GM19043 (cell line): ENCODE measurements around the gene ZNF521.

Source experiments
- ATAC-seq: cut with Tn5 transposase; IDR thresholded peaks from one replicate; pipeline ENCODE4 v1.9.1; 2021; ENCODE audit warnings: low read depth; ENCODE audit not compliant: unreplicated experiment

The ZNF521 gene

DNA sequence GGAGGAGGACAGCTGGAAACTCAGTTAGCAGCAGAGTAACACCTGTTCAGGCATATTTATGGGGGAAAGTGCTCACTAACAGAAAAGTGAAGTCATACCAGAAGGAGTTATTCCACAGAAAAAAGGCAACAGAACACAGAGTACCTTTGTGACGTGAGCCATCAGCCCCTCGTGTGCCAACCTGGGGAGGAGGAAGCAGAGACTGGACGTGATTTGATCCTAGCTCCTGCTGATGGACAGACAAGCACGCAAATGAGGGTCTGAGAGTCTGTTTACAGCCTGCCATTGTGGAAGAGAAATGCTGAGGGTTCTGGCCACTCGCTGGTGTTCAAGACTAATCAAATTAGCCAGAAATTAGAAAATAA is 120.7 kb downstream of the ZNF521 start:
- no peak for ATAC-seq

- peak; percentile 65 for ATAC-seq
These were observed 121.2 kb downstream of the ZNF521 start for GRCh38 chr18:25230658-25231326.

DNA sequence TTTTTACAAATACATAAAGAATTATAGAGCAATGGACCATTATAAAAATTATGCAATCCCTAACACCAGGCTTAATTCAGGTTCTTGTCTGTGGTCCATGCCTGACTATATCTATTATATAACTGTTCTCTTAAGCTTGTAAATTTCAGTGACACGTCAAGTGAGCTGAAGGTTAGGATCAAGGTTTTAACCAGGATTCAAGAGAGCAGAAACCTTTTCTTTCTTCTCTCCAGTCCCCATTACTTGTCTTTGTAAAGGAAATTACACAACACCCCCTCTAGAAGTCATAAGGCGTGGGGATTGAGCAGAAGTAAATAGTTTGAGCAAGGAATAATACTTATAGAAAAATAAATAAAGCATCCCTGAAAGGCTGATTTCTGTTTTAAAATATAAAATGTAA is 122.0 kb downstream of the ZNF521 start:
- no peak for ATAC-seq

DNA sequence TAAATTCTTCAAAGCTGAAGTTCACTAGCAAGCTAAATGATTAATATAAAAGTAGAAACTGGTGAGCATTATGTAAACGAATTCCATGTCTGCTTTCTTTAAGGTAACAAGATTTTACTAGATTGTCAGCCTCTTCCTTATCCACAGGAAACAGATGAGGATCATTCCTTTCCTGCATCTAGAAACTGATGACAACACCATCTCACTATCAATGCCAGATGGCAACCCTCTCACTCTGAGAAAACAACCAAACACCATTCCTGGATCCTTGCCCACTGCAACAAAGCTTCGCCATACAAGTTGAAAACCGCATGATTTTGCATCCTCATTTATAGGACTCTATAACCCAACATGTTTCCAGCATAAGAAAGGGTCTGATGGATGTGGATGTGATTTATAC is 122.9 kb downstream of the ZNF521 start:
- ATAC-seq: no peak

DNA sequence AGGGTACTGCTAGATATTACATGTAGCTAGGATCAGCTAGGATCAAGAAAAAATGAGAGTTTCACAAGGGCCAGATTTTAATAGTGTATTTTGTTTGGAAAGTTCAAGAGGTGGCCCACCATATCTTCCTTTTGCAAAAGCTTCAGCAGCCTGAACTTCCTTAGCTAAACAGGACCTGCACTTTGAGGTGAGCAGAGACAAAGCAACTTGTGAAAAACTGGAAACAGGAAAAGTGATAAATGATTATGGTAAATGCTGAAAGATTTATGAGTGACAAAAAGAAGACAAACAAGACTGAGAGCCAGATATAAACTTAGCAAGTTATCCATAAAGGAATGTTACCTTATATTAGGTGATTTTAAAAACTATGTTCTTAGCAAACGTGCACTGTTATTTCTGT is 123.6 kb downstream of the ZNF521 start:
- ATAC-seq: no peak

DNA sequence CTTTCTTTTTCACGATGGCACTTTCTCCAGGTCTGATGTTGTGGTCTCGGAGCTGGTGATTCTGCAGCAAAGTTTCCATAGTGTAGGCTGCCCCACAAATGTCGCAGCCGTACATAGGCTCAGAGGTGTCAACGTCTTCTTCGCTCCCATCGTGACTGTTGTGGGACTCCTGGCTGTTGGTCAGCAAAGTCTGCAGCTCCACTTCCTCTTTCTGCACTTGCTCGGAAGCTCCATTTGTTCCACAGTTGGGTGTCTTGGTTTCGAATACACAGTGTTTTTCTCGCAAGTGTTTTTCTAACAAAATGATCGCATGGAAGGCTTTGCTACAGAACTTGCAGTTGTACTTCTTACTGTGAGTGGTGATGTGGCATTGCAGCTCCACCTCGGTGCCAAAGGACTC is 126.8 kb downstream of the ZNF521 start:
- peak; percentile 49 for ATAC-seq

- no peak for ATAC-seq
These were observed 127.8 kb downstream of the ZNF521 start for GRCh38 chr18:25223899-25224886.

GRCh38 chr18:25223211-25223610 is 128.8 kb downstream of the ZNF521 start:
- ATAC-seq: no peak

GRCh38 chr18:25222648-25223047 is 129.3 kb downstream of the ZNF521 start:
- no peak for ATAC-seq

DNA sequence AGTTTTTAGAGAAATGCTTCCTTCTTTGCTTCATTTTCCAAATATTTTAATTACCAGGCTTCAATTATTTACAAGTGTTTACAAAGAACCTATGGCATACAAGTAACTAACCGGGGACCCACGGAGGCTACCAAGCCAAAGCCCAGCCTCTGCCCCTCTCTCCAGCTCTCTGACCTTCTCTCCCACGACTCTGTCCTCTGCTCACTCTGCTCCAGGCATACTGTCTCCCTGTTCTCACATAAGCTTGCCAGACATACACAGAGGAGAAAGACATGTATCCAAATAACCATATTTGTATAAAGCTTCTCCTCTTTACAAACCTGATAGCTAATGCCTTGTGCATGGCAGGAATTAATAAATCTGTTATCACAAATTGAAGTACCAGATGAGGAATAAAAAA is 141.3 kb downstream of the ZNF521 start:
- ATAC-seq: no peak

GRCh38 chr18:25192065-25192464 is 159.9 kb downstream of the ZNF521 start:
- no peak for ATAC-seq

DNA sequence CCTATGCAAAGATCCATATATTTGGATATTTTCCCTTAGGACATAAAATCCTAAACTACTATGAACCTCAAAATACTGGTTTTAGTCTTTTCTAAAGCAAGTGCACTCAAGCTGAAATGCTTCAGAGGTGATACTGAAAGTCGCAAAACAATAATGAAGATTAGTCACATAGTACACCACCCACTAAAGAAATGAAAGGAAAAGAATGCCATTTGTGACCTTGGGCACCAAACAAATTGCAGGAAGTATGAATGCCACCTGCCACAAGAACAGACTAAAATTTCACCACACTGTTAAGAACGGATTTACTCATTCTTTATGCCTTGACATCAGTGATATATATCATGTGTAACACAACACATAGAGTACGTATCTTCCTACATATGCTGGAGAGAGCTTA is 161.5 kb downstream of the ZNF521 start:
- no peak for ATAC-seq

GRCh38 chr18:25189391-25190185 is 162.4 kb downstream of the ZNF521 start:
- no peak for ATAC-seq

DNA sequence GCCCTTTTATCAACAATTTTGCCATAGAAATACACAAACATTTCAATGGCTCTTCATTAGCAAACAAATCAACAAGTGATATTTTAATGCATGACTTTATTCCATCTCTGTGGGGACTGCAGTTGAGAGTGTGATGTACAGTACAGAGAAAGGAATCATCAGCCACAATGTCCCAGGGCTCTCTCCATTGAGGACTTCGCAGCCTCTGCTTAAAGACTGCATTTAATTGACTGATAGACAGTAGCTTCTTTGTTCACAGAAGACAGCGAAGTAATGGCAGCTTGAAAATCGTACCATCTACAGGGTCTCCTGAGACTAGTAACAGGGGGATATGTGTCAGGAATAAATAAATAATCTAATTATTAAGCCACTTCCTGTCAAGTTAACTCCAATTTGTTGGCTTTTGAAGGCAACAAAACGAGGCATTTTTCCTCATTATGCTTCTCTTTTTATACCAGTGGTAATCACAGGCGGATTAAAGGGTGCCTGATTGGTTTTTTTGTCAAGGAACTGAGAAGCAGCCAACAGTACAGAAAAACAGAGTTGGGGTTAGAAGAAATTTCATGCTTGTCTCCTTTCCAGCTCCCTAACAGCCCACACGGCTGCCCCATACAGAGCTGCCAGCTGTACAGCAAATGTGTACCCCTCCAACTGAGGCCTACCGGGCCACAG is 164.3 kb downstream of the ZNF521 start:
- ATAC-seq: no peak

DNA sequence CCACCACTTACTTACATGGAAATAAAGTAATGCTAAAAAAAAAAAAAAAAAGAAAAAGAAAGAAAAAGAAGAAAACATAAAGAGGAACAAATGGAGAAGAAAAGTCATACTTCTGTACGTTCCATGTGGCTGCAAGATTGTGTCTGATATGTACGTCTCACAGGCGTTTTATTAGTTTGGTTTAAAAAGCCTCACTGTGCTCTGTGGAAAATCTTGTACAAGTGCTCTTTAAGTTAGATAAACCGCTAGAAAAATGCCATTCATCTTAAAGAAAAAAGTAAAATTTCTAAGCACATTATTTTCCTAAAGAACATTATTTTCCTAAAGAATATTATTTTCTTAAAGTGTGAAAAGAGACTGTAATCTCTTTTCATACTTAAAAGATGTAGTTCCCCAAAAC is 165.1 kb downstream of the ZNF521 start:
- ATAC-seq: no peak

- no peak for ATAC-seq
These were observed 170.0 kb downstream of the ZNF521 start for GRCh38 chr18:25181993-25182392.

DNA sequence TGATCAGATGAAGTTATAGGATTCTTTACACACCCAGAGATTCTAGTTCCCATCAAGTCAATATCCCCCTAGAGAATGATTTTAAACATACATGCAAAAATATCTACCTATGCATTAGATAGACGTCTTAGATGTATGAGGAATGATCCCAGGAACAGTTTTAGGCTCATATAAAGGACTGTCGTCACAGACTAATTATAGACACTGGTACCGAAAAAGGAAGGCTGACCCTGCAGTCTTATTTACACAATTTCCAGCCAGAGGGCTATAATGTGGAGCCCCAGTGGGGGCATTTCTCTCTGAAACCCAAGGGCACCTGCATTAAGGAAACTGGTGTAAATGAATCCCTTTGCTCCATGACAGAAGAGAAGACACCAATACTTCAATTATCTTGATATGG is 170.4 kb downstream of the ZNF521 start:
- ATAC-seq: no peak

GRCh38 chr18:25180973-25181548 is 170.9 kb downstream of the ZNF521 start:
- ATAC-seq: no peak

DNA sequence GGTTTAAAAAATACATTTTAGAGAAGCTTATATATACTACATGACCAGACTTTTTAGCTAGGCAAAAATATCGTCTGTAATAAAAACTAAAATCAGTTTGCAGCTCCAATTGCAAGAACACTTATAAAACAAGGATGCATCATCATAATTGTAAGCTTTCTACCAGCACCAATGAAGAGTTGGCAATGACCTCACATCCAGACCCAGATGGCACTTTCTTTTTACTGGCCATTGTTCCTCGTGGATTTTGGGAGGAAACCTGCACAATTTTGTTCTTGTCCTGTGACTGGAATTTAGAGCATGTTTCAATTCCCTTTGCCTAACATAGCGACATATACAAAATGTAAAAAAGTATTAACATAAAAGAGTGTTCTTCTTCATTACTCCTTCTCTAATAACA is 174.3 kb downstream of the ZNF521 start:
- ATAC-seq: no peak

GRCh38 chr18:25176518-25177042 is 175.4 kb downstream of the ZNF521 start:
- ATAC-seq: no peak
